SU-DHL-6 (cell line): ENCODE data around the gene GPX5.

Experiments
- H2AFZ ChIP-seq: fragments of 200-600 bp; sonication (generic); 2 replicates; pipeline ENCODE4 v1.6.1; 2014; ENCODE audit warnings: low read depth, mild to moderate bottlenecking, moderate library complexity, mixed read lengths, antibody characterized with exemption, low read length; ENCODE audit not compliant: severe bottlenecking
- H3F3A ChIP-seq: fragments of 200-600 bp; shearing (Covaris generic); 2 replicates; pipeline ENCODE4 v1.6.0; 2016; ENCODE audit warnings: antibody characterized with exemption, mild to moderate bottlenecking; ENCODE audit not compliant: insufficient read depth
- H3K27ac ChIP-seq: fragments of 200-600 bp; sonication (generic); 2 replicates; pipeline ENCODE4 v1.5.1; 2016; ENCODE audit warnings: low read depth, mild to moderate bottlenecking, low read length, moderate library complexity, mixed read lengths
- H3K27me3 ChIP-seq: fragments of 200-600 bp; sonication (generic), shearing (Covaris generic); 2 replicates; pipeline ENCODE4 v1.6.0; 2014; ENCODE audit warnings: mild to moderate bottlenecking, low read length
- H3K36me3 ChIP-seq: fragments of 200-600 bp; sonication (generic); 2 replicates; pipeline ENCODE4 v1.6.1; 2014; ENCODE audit warnings: mild to moderate bottlenecking, low read length, mixed read lengths
- H3K4me2 ChIP-seq: fragments of 300-600, 200-600 bp; shearing (Covaris generic), sonication (generic); 2 replicates; pipeline ENCODE4 v1.6.0; 2014; ENCODE audit warnings: low read length, low read depth, mild to moderate bottlenecking; ENCODE audit not compliant: poor library complexity, severe bottlenecking
- H3K4me3 ChIP-seq: fragments of 200-600 bp; sonication (generic); 2 replicates; pipeline ENCODE4 v1.5.1; 2014; ENCODE audit warnings: antibody characterized with exemption, low read length, mild to moderate bottlenecking, mixed read lengths; ENCODE audit not compliant: insufficient read depth, poor library complexity, severe bottlenecking
- H3K79me2 ChIP-seq: fragments of 200-600 bp; sonication (generic); 2 replicates; pipeline ENCODE4 v1.6.1; 2014; ENCODE audit warnings: mild to moderate bottlenecking, low read length, moderate library complexity; ENCODE audit not compliant: insufficient read depth
- H3K9ac ChIP-seq: fragments of 200-600 bp; sonication (generic); 2 replicates; pipeline ENCODE4 v1.7.0; 2014; ENCODE audit warnings: mild to moderate bottlenecking, low read length
- H3K9me2 ChIP-seq: fragments of 200-600 bp; sonication (generic); replicated peaks from 2 replicates; pipeline ENCODE4 v1.6.1; 2014; ENCODE audit warnings: low read length; ENCODE audit not compliant: insufficient read depth
- H3K9me3 ChIP-seq: fragments of 200-600 bp; sonication (generic); 2 replicates; pipeline ENCODE4 v1.6.1; 2014; ENCODE audit warnings: low read length, mixed read lengths; ENCODE audit not compliant: insufficient read depth
- H4K20me1 ChIP-seq: fragments of 200-600 bp; sonication (generic); 2 replicates; pipeline ENCODE4 v1.6.1; 2014; ENCODE audit warnings: low read depth, mild to moderate bottlenecking, antibody characterized with exemption, low read length, moderate library complexity, mixed read lengths
- EZH2phosphoT487 ChIP-seq: fragments of 200-600 bp; sonication (generic), shearing (Covaris generic); conservative IDR thresholded peaks from 2 replicates; pipeline ENCODE4 v1.6.1; 2018; ENCODE audit warnings: mild to moderate bottlenecking, antibody characterized with exemption, low read length, moderate library complexity, mixed read lengths
- TF ChIP-seq, protein P1 (sequence below): fragments of 200-600 bp; sonication (generic); IDR thresholded peaks from one replicate; pipeline ENCODE4 v1.5.1; 2017; ENCODE audit warnings: antibody characterized with exemption, mild to moderate bottlenecking, low read length, moderate library complexity; ENCODE audit not compliant: insufficient read depth, poor library complexity, severe bottlenecking

GPX5 gene

DNA sequence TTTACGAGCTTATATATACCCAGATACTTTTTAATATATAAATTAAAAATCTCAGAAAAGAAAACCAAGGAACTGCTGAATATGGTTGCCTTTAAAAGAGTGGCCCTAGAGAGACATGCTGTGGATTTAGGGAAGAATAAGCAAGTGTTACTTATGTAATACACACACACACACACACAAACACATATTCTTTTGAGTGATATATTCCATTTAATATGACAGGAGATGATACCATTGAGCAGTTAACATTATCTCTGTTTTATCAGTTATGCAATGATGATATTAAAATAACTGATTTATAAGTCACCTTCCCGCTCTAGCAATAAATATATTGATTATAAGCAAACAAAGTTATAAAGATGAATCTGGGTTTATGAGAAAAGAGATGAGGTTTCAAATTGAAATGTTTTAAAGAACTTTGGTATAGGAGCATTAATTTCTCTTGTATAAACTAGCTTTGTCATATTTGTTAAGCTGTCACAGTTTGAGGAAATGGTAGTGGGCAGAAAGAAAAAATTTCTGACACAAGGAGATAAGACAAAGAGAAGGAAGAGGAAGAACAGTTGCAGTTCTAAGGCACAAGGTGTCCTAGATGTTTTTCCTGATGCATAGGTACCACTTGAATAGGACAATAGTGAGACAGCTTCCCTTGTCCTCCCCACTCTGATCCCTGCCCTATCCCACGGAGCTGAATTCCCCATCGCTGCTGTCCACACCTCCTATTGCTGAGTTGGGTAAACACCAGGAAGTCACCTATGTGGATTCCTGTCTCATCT is 26.4 kb downstream of the GPX5 start:
- no peak overlapping the region for H3K9ac ChIP-seq
- H3K27me3 ChIP-seq: no peaks in the 10 kb centered on the region
- no peaks in the 10 kb centered on the region for H3K9me3 ChIP-seq
- no peaks in the 10 kb centered on the region for H3K36me3 ChIP-seq
- no peak overlapping the region for H3K4me2 ChIP-seq
- TF ChIP-seq, protein P1, sequence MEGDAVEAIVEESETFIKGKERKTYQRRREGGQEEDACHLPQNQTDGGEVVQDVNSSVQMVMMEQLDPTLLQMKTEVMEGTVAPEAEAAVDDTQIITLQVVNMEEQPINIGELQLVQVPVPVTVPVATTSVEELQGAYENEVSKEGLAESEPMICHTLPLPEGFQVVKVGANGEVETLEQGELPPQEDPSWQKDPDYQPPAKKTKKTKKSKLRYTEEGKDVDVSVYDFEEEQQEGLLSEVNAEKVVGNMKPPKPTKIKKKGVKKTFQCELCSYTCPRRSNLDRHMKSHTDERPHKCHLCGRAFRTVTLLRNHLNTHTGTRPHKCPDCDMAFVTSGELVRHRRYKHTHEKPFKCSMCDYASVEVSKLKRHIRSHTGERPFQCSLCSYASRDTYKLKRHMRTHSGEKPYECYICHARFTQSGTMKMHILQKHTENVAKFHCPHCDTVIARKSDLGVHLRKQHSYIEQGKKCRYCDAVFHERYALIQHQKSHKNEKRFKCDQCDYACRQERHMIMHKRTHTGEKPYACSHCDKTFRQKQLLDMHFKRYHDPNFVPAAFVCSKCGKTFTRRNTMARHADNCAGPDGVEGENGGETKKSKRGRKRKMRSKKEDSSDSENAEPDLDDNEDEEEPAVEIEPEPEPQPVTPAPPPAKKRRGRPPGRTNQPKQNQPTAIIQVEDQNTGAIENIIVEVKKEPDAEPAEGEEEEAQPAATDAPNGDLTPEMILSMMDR: no peak
- TF ChIP-seq EZH2phosphoT487: no peak
- H3K4me3 ChIP-seq: no peak overlapping the region
- H3F3A ChIP-seq: no peaks in the 10 kb centered on the region
- H4K20me1 ChIP-seq: no peaks in the 10 kb centered on the region; the same call in 1 of the 2 replicates
- no peak overlapping the region for H3K27ac ChIP-seq
- no peak overlapping the region for H2AFZ ChIP-seq
- H3K79me2 ChIP-seq: no peaks in the 10 kb centered on the region
- peaks cover 5% of the 10 kb centered on the region; the same call in 1 of the 2 replicates for H3K9me2 ChIP-seq

DNA sequence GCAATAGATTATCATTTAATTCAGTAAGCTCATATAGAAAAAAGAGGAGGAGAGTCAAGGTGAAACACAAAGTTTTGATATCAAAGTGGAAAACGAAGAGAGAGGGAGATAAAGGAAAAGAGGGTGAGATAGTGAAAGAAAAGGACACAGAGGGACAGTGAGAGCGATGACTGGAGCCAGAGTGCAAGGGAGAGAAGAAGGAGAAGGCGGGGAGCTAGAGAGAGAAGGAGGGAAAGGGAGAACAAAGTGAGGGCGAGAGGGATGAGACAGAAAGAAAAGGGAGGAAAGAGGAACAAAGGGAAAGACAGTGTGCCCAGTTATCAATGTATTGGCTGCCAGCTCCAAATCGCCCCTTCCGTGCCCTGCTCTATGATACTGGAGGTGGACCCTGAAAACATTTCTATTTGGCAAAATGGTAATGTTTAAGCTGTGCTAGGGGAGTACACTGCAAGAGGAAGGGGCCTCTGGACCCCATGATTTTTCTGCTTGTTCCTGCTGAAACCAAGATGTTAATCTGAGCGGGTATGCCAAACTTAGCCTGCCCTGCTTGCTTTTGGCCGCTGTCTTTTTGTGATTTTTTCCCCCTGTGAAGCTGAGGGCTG is 27.8 kb downstream of the GPX5 start:
- Histone ChIP-seq H3K9ac (no peak overlapping the region), H3K4me3 (no peak overlapping the region), H3K4me2 (no peak overlapping the region), H3K27ac (no peak overlapping the region), H3K79me2 (no peaks in the 10 kb centered on the region), H3K9me3 (no peaks in the 10 kb centered on the region), H3F3A (no peaks in the 10 kb centered on the region), H2AFZ (no peak overlapping the region), H3K36me3 (no peaks in the 10 kb centered on the region), H3K9me2 (peaks cover 5% of the 10 kb centered on the region; the same call in 1 of the 2 replicates), H4K20me1 (no peaks in the 10 kb centered on the region; the same call in 1 of the 2 replicates), H3K27me3 (no peaks in the 10 kb centered on the region)
- no peak for TF ChIP-seq EZH2phosphoT487
- TF ChIP-seq, protein P1: no peak

DNA sequence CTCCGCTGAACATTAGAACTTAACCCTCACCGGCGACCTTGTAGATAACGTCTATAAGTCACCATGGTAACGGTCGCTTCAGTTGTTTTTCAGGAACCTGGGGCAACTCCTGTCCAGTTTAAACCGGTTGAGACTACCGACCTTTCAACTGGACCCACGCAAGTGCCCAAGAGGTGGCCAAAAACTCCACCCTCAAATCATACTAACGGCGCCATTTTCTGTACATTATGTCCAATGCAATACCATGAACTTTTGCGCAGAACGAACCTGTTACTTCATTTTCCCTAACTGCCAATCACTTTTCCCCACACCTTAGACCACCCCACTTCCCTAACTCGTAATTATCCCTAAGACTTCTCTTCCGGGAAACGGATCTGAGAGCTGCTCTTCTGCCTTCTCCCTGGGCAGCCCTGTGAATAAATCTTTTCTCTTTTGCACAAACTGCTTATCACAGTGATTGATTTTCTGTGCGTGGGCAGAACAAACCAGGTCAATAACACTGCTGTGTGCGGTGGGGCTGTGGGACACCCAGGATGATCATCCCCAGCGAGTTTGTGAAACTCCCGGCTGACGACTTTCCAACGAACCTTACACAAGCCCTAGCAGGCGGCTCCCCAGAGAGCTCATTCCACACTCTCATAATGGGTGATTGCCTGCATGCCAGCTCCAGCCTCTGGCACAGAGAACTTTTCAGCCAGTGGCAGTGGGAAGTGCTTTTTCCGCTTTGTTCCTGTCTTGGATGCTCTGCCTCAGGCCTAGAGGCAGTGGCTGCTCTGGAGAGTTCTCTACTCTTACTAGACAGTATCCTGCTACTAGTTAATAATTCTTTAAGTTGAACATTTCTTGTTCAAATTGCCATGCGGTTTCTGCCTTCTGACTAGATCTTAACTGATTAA is 28.6 kb downstream of the GPX5 start:
- Histone ChIP-seq H3K9ac (no peak overlapping the region), H3K4me3 (no peak overlapping the region), H4K20me1 (no peaks in the 10 kb centered on the region; the same call in 1 of the 2 replicates), H3K27me3 (no peaks in the 10 kb centered on the region), H3K36me3 (no peaks in the 10 kb centered on the region), H3K27ac (no peak overlapping the region), H3K4me2 (no peak overlapping the region), H3K9me2 (no peaks in the 10 kb centered on the region), H3K79me2 (no peaks in the 10 kb centered on the region), H2AFZ (no peak overlapping the region), H3F3A (no peaks in the 10 kb centered on the region), H3K9me3 (no peaks in the 10 kb centered on the region)
- TF ChIP-seq, protein P1: no peak
- TF ChIP-seq EZH2phosphoT487: no peak
